Coronary artery (tissue), 2 donors: ENCODE data around the gene UNC5C.

Experiments
- DNase-seq: peaks from one replicate; pipeline ENCODE4 v3.0.0-alpha.2; 2017; ENCODE audit warnings: low spot score
- H3K27ac ChIP-seq, 2 donors: fragments of 200-600 bp; sonication (generic); one replicate each; pipeline ENCODE4 v1.5.1; 2016 to 2019
- H3K4me3 ChIP-seq: fragments of 200-600 bp; sonication (generic); 2 replicates; pipeline ENCODE4 v1.5.1; 2016; ENCODE audit warnings: mild to moderate bottlenecking, moderate library complexity
- TF ChIP-seq, protein P1 (sequence below): fragments of 200-600 bp; sonication (generic); IDR thresholded peaks from one replicate; pipeline ENCODE4 v1.5.1; 2019; ENCODE audit warnings: antibody characterized with exemption

UNC5C gene

DNA sequence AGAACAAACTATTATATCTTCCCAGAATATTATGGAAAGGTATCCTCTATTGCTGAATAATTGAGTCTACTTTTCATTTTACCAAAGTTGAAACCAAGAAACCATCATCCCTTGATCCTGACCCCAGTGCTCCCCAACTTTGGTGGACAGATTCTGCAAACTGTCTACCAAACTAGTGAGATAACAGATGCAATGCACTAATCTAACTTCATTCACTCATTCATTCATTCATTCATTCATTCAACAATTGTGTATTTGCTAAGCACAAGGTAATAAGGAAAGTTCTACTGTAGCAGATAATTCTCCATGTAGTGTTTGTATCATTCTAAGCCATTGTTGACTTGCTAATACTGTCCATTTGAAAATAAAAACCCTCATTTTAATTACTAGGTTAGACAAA lies 150.6 kb downstream of the UNC5C start:
- no peak overlapping the region for H3K4me3 ChIP-seq
- no peak overlapping the region for H3K27ac ChIP-seq
- TF ChIP-seq, protein P1, sequence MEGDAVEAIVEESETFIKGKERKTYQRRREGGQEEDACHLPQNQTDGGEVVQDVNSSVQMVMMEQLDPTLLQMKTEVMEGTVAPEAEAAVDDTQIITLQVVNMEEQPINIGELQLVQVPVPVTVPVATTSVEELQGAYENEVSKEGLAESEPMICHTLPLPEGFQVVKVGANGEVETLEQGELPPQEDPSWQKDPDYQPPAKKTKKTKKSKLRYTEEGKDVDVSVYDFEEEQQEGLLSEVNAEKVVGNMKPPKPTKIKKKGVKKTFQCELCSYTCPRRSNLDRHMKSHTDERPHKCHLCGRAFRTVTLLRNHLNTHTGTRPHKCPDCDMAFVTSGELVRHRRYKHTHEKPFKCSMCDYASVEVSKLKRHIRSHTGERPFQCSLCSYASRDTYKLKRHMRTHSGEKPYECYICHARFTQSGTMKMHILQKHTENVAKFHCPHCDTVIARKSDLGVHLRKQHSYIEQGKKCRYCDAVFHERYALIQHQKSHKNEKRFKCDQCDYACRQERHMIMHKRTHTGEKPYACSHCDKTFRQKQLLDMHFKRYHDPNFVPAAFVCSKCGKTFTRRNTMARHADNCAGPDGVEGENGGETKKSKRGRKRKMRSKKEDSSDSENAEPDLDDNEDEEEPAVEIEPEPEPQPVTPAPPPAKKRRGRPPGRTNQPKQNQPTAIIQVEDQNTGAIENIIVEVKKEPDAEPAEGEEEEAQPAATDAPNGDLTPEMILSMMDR = no peak
- no peak for DNase-seq

DNA sequence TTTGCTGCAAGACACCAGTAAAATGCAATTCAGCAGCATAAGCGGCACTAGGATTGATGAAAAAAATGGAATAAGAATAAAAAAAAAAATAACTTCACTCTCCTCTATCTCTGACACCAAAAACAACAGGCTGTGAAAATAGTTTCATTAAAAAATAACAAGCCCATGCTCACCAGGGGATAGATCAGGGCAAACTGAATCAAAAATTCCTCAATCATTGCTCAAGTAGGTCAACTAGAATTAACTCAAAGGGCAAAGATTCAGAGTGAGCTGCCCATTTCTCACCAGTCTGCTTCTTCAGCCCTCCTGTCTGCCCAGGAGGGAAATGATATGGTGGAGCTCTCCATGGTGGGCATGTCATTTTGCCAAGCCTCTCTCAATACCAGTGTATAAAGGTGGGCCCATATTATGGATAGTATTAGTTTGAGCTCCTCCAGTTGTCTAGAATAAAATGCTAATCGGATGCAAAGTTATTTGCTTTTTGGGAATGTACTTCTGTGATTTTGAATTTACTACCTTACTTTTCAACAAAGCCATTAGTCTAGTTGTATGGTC lies 153.9 kb downstream of the UNC5C start:
- TF ChIP-seq, protein P1 = no peak
- Histone ChIP-seq H3K4me3 (no peak overlapping the region), H3K27ac (no peak overlapping the region)
- DNase-seq = no peak

DNA sequence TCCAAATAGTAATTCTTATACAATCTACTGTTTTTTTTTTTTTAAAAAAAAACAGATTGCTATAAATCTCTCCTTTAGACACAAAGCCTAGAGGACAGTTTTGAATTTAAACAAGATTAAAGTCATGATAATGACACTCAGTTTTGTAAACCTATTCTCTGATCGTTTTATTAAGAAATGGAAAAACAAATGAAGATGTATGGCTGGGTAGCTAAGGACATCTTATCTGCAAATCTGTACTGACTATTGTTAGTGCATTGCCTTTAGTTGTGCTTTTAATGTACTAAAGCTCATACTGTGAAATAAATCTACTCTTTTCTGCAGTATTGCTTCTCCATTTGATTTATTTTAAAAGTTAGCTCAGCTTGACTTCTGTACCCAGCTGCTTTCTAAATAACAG lies 155.0 kb downstream of the UNC5C start:
- H3K4me3 ChIP-seq = no peak overlapping the region
- DNase-seq = no peak
- TF ChIP-seq, protein P1 = no peak
- no peak overlapping the region for H3K27ac ChIP-seq

DNA sequence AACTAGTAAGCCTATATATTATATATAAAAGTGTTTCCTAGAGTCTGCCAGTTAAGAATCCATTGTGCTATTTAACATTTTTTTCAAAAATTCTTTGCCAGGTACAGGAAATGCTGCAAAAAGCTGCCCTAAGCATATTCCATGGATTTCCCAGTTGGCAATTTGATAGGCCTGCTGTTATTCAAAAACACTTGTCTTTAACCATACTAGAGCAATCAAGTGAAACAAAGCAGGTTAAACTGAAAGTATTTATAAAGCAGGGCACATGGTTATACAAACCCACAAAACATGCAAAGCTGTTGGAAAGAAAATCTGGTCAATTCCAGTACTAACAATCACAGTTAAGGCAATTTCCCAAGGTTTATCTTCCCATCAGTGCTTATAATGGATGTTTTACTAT lies 159.9 kb downstream of the UNC5C start:
- DNase-seq = no peak
- TF ChIP-seq, protein P1 = no peak
- no peak overlapping the region for H3K4me3 ChIP-seq
- no peak overlapping the region for H3K27ac ChIP-seq

DNA sequence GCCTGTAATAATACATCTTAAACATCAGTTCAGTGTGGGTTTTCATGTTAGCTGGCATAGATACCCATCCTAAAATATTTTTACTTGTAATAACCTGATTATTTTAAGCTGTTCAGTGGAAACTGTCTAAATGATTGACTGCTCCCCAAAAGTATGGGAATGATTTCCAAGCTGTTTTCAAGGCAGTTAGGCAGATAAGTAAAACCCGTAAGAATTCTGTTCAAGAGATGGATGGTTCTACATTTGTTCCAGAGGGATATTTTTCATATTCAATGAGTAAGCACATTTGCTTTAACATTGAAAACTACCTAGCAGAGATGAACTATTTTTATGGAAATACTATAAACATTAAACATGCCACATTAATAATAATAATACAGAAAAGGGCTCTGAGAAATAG lies 161.1 kb downstream of the UNC5C start:
- Histone ChIP-seq H3K27ac (no peak overlapping the region), H3K4me3 (no peak overlapping the region)
- TF ChIP-seq, protein P1 = no peak
- no peak for DNase-seq

DNA sequence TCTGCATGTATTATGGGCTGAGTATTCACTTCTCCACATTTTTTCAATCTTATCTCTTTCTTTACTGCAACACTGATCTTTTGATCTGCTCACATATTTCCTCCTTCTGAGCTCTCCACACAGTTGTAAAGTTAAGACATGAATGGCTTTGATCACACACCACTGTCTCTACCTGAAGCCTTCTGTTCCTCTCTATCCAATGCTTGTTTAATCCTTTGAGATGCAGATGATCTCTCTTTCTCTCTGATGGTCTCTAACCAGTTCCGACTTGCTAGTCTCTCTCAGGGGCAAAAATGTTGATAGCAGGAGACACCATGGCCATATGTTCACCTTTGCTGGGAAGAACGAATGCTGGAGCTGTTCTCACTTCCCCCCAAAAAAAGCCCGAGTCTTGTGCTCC lies 162.4 kb downstream of the UNC5C start:
- DNase-seq = no peak
- Histone ChIP-seq H3K27ac (no peak overlapping the region), H3K4me3 (no peak overlapping the region)
- TF ChIP-seq, protein P1 = no peak

DNA sequence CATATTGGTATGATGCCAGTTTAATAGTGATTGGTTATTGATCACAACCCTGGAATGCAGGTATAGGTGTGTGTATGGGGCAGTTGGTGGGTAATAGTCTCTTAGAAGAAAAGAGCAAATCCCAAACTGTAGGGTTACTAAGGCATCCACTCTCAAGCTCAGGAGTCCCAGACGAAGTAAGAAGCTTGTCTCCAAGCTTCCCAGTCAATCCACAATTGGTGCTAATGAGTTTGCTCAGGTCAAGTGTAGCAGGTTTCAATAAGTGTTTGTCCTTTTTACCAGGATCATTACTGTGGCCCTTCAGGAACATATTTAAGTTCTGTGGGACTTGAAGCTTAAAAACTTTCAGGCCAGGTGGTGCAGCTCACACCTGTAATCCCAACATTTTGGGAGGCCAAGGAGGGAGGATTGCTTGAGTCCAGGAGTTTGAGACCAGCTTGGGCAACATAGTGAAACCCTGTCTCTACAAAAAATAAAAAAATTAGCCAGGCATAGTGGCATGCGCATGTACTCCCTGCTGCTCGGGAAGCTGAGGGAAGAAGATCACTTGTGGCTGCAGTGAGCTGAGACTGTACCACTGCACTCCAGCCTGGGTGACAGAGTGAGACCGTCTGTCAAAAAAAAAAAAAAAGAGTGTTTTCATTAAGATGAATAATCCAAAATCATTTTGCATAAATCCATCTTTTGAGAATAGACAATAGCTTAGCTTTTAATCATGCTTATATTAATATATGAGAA lies 166.8 kb downstream of the UNC5C start:
- no peak overlapping the region for H3K4me3 ChIP-seq
- no peak overlapping the region for H3K27ac ChIP-seq
- no peak for DNase-seq
- TF ChIP-seq, protein P1 = no peak
